Lung (tissue), 12 donors: ENCODE data around the gene CNKSR3. TPM values are rescaled to one million over a fixed set of nuclear protein-coding genes. Genes with fewer than 3 reads are reported as not detected.
A peak's percentile ranks its signal among the peaks of the same experiment; 100 is the strongest.

Experiments
- ATAC-seq: fragments of 200-7000 bp; cut with Tn5 transposase; one replicate; pipeline ENCODE4 v1.9.1; 2020; ENCODE audit warnings: moderate number of reproducible peaks; ENCODE audit not compliant: insufficient read depth, low FRiP score
- DNase-seq, 3 donors: peaks; one replicate each; pipeline ENCODE4 v3.0.0-alpha.2; 2013 to 2017
- H3K27ac ChIP-seq, 2 donors: one replicate each; pipeline ENCODE4 v1.5.1; 2013; ENCODE audit warnings: mild to moderate bottlenecking in 2 of 2, moderate library complexity in 2 of 2, control low read depth in 1 of 2, inconsistent platforms in 1 of 2, low read depth in 1 of 2, low read length in 1 of 2
- H3K27me3 ChIP-seq, 3 donors: one replicate each; pipeline ENCODE4 v1.5.1; 2013; ENCODE audit warnings: low read length in 2 of 3; ENCODE audit not compliant: control insufficient read depth in 3 of 3, insufficient read depth in 3 of 3
- H3K36me3 ChIP-seq, 4 donors: one replicate each; pipeline ENCODE4 v1.5.1; 2013; ENCODE audit warnings: low read length in 4 of 4, mild to moderate bottlenecking in 1 of 4, moderate library complexity in 1 of 4; ENCODE audit not compliant: control insufficient read depth in 4 of 4, insufficient read depth in 4 of 4
- H3K4me1 ChIP-seq, 5 donors: one replicate each; pipeline ENCODE4 v1.5.1; 2013; ENCODE audit warnings: low read length in 5 of 5, mild to moderate bottlenecking in 2 of 5, moderate library complexity in 1 of 5; ENCODE audit not compliant: control insufficient read depth in 5 of 5, insufficient read depth in 5 of 5
- H3K4me3 ChIP-seq: one replicate; pipeline ENCODE4 v1.5.1; 2013; ENCODE audit warnings: mild to moderate bottlenecking, control low read depth, moderate library complexity
- H3K9ac ChIP-seq, 2 donors: one replicate each; pipeline ENCODE4 v1.5.1; 2013; ENCODE audit warnings: low read length in 2 of 2, control low read depth in 1 of 2; ENCODE audit not compliant: insufficient read depth in 1 of 2
- H3K9me3 ChIP-seq, 4 donors: one replicate each; pipeline ENCODE4 v1.5.1; 2013; ENCODE audit warnings: low read length in 3 of 4, mild to moderate bottlenecking in 1 of 4, moderate library complexity in 1 of 4; ENCODE audit not compliant: control insufficient read depth in 4 of 4, insufficient read depth in 3 of 4
- CTCF ChIP-seq: IDR thresholded peaks from 2 replicates; pipeline ENCODE4 v1.5.1; 2012; ENCODE audit warnings: mild to moderate bottlenecking; ENCODE audit errors: control extremely low read depth, extremely low read depth
- WGBS, 2 donors: extraction: QIAGEN DNeasy Blood & Tissue Kit; methylation state at CpG; one replicate each; pipeline ENCODE4 v1.1.7; 2013; 5-methylcytosine and 5-hydroxymethylcytosine counted together
- polyA plus RNA-seq, 2 donors: library from polyadenylated mRNA; stranded (reverse); fragments of 200-250 nt; gene quantifications; one replicate each; pipeline ENCODE4 v1.2.1, GENCODE V29; 2013
- total RNA-seq, 2 donors: library from RNA; depleted of rRNA in 1 of 2; stranded (reverse); fragments of >200 nt in 1 of 2; gene quantifications; one replicate each; pipeline ENCODE4 v1.2.1, GENCODE V29; 2014 to 2021
- donor health status: control.
- donor health status: control.
- donor health status: Bipolar disorder and iron deficiency.
- donor health status: healthy.
- donor health status: DM: yes; HTN: yes; CAD: no.

Gene CNKSR3
- total and polyA plus RNA-seq, 4 donors, result 3.5 to 23.9 (median 13.7) TPM

DNA sequence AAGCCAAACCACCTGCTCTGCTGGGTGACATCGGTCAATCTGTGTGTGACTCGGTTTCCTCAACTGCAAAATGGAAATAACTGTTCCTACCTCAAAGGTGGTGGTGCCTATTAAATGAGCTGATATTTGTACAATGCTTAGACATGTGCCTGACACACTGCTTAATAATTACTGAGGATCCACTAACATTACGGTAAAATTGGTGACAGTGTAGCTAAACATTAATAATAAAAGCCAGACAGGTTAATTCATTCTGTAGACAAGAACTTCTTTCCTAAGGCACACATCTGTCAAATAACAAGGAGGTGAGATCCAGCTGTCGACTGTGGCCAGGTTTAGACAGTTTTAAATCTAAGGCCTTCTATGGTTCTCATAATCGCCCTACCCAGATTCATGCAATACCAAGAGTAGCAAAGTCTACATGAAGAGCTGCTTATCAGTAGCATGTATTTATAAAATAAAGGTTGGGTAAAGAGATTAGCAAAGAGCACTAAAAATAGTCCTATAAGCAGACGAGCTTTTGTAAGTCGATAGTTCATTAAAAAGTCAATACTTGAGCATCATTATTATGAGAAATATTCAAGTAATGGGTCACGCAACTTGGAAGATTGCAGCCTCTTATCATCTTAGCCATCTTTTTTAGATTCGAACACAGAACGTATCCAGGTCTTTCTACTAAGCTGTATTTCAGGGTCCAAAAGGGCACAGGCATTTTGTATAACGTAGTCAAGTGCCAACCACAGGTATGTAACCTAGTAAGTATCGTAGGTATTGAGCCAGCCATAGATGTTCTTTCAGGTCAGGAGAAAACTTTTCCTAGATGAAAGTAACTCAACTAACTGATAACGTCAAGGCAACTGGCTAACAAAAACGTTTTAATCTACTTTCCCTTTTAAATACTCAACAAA, 3.2 kb downstream of the CNKSR3 start:
- no peaks in the 10 kb centered on the region for H3K27me3 ChIP-seq
- no peaks in the 10 kb centered on the region for H3K9me3 ChIP-seq
- no peak overlapping the region for H3K27ac ChIP-seq
- whole genome bisulfite sequencing, 2 donors, result 68 to 80% methylated on average over 14 of the region's 14 CpGs
- no peak overlapping the region for H3K4me3 ChIP-seq
- DNase-seq, result no peak
- H3K9ac ChIP-seq, result peak overlapping the region in 1 of 2 donors; percentile 87
- no peaks in the 10 kb centered on the region for H3K36me3 ChIP-seq
- ATAC-seq, result no peak
- H3K4me1 ChIP-seq, result peaks cover 6 to 54% (median 19%) of the 10 kb centered on the region in 5 donors
- TF ChIP-seq CTCF, result no peak

- Histone ChIP-seq H3K4me3 (no peak overlapping the region), H3K9me3 (no peaks in the 10 kb centered on the region), H3K4me1 (peaks cover 6 to 49% (median 16%) of the 10 kb centered on the region in 5 donors), H3K27me3 (no peaks in the 10 kb centered on the region), H3K9ac (no peak overlapping the region), H3K36me3 (no peaks in the 10 kb centered on the region), H3K27ac (no peak overlapping the region)
- ATAC-seq, result no peak
- WGBS, 2 donors, result 90 to 93% methylated on average over 9 of the region's 9 CpGs
- TF ChIP-seq CTCF, result no peak
- no peak for DNase-seq
Observed at GRCh38 chr6:154506582-154506981, 3.9 kb downstream of the CNKSR3 start.

GRCh38 chr6:154506108-154506507, 4.4 kb downstream of the CNKSR3 start:
- ATAC-seq (no peak), DNase-seq (no peak)
- peaks cover 6 to 49% (median 15%) of the 10 kb centered on the region in 5 donors for H3K4me1 ChIP-seq
- H3K4me3 ChIP-seq, result no peak overlapping the region
- no peaks in the 10 kb centered on the region for H3K36me3 ChIP-seq
- no peak for TF ChIP-seq CTCF
- H3K27me3 ChIP-seq, result no peaks in the 10 kb centered on the region
- H3K9me3 ChIP-seq, result no peaks in the 10 kb centered on the region
- H3K27ac ChIP-seq, result no peak overlapping the region
- H3K9ac ChIP-seq, result no peak overlapping the region
